Heart left ventricle (tissue), 13 donors: Measurements from ENCODE around the gene PAXX.

Experiments used
- POLR2A ChIP-seq, 2 donors: fragments of 450-650 bp; IDR thresholded peaks; one replicate each; pipeline ENCODE4 v1.6.1; 2017; ENCODE audit warnings: antibody characterized with exemption in 2 of 2, mild to moderate bottlenecking in 2 of 2, moderate library complexity in 2 of 2
- TF ChIP-seq, protein P1 (sequence below), 12 donors: fragments of 200-600 bp; sonication (generic) in 4 of 12; IDR thresholded peaks; one replicate each; pipeline versions ENCODE4 v1.5.0 to v1.8.0; 2018 to 2022; ENCODE audit warnings: antibody characterized with exemption in 12 of 12, mild to moderate bottlenecking in 5 of 12
- donor health status: ischemic (EF 13 %, LVEDD 7.1; RV severe dilation, severe dysfunction).
- donor health status: DM: no; HTN: yes; CAD: no.
- donor health status: DM: no; HTN: no; CAD: no.
- donor health status: ischemic (EF 25% LVEDD 6.9; RV normal size, moderate dysfunction).
- donor health status: ischemic (EF 25% LVEDD 5.7; RV mildly dilated, moderate dysfunction).
- donor health status: ischemic (EF 35%, LVEDD 5.7; RV mildly dilated, moderate dysfunction).
- donor health status: nonischemic (EF 11% LVEDD 7.7; RV severe dilation, severe dysfunction).
- donor health status: DM: yes; HTN: yes; CAD: no.
- donor health status: PGD.
- donor health status: ischemic (EF 29% LVEDD 5.4; RV normal size, mild dysfunction).
- donor health status: nonischemic (EF 23%, LVEDD 6.1; RV moderate dilation, normal function).

DNA sequence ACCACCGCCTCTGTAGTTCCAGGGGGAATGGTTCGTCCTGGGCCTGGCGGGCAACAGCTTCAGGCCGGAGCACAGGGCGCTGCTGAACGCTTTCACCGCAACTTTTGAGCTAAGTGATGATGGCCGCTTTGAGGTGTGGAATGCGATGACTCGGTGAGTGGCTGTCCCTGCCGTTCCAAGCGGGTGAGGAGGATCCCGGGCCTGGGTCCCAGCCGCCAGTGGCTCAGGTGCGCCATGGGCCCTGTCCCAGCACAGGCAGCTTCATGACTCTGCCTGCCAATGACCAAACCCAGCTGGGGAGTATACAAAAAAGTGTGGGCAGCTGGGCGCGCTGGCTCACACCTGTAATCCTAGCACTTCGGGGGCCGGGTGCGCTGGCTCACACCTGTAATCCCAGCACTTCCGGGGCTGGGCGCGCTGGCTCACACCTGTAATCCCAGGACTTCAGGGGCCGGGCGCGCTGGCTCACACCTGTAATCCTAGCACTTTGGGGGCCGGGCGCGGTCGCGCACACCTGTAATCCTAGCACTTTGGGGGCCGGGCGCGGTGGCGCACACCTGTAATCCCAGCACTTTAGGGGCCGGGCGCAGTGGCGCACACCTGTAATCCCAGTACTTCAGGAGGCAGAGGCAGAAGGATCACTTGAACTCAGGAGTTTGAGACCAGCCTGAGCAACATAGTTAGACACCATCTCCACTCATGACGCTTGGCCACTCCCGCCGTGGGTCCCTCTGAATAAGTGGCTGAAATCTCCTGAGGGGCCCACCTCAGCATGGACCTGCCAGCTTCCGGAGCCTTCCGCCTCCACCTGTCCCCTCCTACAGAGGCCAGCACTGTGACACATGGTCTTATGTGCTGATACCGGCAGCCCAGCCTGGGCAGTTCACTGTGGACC is 39.1 kb upstream of the PAXX start:
- TF ChIP-seq, protein P1, sequence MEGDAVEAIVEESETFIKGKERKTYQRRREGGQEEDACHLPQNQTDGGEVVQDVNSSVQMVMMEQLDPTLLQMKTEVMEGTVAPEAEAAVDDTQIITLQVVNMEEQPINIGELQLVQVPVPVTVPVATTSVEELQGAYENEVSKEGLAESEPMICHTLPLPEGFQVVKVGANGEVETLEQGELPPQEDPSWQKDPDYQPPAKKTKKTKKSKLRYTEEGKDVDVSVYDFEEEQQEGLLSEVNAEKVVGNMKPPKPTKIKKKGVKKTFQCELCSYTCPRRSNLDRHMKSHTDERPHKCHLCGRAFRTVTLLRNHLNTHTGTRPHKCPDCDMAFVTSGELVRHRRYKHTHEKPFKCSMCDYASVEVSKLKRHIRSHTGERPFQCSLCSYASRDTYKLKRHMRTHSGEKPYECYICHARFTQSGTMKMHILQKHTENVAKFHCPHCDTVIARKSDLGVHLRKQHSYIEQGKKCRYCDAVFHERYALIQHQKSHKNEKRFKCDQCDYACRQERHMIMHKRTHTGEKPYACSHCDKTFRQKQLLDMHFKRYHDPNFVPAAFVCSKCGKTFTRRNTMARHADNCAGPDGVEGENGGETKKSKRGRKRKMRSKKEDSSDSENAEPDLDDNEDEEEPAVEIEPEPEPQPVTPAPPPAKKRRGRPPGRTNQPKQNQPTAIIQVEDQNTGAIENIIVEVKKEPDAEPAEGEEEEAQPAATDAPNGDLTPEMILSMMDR (IDR thresholded peaks at IDR 0.05) = no peak
- TF ChIP-seq POLR2A (IDR thresholded peaks at IDR 0.05) = no peak
